HG02870 (cell line): Measurements from ENCODE around the gene TSPAN11.

ENCODE experiments used
- ATAC-seq: cut with Tn5 transposase; IDR thresholded peaks from one replicate; pipeline ENCODE4 v1.9.1; 2021; ENCODE audit warnings: mild to moderate bottlenecking, moderate library complexity; ENCODE audit not compliant: unreplicated experiment

TSPAN11 gene

DNA sequence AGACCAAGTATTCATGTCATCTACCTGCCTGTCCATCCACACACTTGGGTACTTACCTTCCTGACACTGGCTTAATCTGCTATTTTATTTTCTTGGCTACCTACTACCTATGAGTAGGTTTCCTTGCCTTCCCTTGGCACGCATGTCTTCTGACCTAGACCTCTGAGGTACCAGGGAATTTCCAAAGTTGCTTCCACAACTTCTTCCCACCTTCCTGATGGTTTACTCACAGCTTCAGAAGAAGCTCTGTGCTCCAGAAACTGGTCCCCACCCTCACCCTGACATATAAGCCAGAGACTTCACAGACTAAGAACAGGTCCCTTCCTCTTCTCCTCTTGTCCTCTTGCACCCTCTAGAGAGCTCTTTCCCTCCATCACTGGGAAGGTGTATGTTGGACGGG, 111.4 kb downstream of the TSPAN11 start:
- ATAC-seq = no peak

DNA sequence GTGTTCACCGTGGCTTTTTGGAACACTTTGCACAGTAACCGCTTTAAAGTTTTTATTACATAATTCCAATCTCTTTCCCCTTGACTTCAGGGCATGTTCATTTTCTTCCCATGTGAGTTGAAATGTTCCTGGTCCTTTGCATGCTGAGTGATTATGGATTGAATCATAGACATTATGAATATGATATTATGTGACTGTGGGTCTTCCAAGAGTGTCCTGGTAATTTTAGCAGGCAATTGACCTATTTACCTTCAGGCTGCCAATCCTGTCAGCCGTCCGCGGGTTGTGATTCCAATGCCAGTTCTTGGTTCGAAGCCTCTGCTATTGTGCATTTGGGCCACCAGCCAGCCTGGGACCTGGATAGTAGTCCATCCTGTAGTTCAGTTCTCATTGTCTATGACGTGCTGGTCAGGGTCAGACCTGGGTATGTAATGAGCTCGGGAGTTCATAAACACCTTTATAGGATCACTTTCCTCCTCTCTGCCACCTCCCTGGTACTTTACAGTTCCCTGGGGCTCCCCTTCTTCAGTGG, 114.6 kb downstream of the TSPAN11 start:
- ATAC-seq = no peak
